ENCODE results near the gene ENSA.

The ENSA gene

DNA sequence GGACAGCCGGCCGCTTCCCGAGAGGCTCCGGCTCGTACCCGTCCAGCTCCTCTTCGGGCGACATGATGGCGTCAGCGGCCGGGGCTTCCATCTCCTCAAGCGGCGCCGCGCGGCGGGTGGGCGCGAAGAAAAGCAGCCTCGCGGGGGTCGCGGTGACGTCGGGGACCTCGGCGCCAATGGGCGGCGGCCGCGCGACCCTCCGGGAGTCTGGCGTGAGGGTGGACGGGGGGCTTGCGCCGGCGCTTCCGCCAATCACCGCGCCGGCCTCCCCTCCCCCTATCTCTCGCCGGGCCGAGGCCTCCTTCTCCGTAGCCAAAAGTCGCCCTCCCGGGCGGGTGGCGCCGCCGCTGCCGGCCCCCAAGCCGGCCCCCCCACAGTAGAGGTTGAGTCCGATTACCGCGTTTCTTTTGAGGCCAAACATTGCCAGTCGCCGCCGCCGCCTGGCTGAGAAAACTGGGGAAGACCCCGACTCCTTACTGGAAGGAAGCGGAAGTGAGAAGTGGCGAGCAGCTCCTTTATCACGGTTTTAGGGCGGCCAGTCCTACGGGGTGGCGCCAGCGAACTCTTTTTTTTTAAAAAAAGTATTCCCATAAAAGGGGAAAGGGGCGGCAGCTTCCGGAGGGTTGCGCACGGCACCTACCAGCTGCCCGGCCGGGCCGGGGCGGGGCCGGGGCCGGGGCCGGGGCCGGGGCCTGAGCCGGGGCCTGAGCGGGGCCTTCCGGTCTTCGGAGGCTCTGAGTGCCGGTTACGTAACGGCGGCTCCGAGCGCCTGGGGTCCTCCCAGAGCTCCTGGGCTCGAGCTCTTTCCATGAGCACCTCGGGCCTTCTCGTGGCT, 50.1 kb downstream of the ENSA start, which contains the start of gene MCL1:
TSS of gene MCL1 (minus strand) at position 501 of the 835 bp plus-strand sequence. CDS start at position 421, 80 bp downstream.
- Histone ChIP-seq H3K9me2 (replicated peaks; ENCODE audit: insufficient read depth, low read length) (no peaks in the 10 kb centered on the region), H3K36me3 (ENCODE audit: low read length) (peaks cover 46% of the 10 kb centered on the region), H2AFZ (ENCODE audit: low read depth, low read length, severe bottlenecking) (peak within 1 kb of the TSS; percentile 65), H3K79me2 (ENCODE audit: insufficient read depth, low read length) (peaks cover 60% of the 10 kb centered on the region), H3K9ac (ENCODE audit: low read length) (peak within 1 kb of the TSS; percentile 99), H3F3A (ENCODE audit: insufficient read depth) (peaks cover 58% of the 10 kb centered on the region), H3K27me3 (ENCODE audit: low read length) (no peaks in the 10 kb centered on the region), H3K4me2 (ENCODE audit: low read depth, low read length, poor library complexity, severe bottlenecking) (peak within 1 kb of the TSS; percentile 99), H4K20me1 (ENCODE audit: low read depth, low read length) (peaks cover 46% of the 10 kb centered on the region), H3K9me3 (ENCODE audit: insufficient read depth, low read length) (no peaks in the 10 kb centered on the region), H3K27ac (ENCODE audit: low read depth, low read length) (peak within 1 kb of the TSS; percentile 91), H3K4me3 (ENCODE audit: insufficient read depth, low read length, poor library complexity, severe bottlenecking) (peak within 1 kb of the TSS; percentile 96)
- no peak for TF ChIP-seq EZH2phosphoT487 (conservative IDR thresholded peaks at IDR 0.05; ENCODE audit: low read length)
- TF ChIP-seq, protein P1, sequence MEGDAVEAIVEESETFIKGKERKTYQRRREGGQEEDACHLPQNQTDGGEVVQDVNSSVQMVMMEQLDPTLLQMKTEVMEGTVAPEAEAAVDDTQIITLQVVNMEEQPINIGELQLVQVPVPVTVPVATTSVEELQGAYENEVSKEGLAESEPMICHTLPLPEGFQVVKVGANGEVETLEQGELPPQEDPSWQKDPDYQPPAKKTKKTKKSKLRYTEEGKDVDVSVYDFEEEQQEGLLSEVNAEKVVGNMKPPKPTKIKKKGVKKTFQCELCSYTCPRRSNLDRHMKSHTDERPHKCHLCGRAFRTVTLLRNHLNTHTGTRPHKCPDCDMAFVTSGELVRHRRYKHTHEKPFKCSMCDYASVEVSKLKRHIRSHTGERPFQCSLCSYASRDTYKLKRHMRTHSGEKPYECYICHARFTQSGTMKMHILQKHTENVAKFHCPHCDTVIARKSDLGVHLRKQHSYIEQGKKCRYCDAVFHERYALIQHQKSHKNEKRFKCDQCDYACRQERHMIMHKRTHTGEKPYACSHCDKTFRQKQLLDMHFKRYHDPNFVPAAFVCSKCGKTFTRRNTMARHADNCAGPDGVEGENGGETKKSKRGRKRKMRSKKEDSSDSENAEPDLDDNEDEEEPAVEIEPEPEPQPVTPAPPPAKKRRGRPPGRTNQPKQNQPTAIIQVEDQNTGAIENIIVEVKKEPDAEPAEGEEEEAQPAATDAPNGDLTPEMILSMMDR (IDR thresholded peaks at IDR 0.05; ENCODE audit: insufficient read depth, low read length, poor library complexity, severe bottlenecking), result no peak

- no peaks in the 10 kb centered on the region for H3K9me3 ChIP-seq (ENCODE audit: insufficient read depth, low read length)
- peak overlapping the region; percentile 91 for H3K27ac ChIP-seq (ENCODE audit: low read depth, low read length)
- H3K9me2 ChIP-seq (replicated peaks; ENCODE audit: insufficient read depth, low read length), result no peaks in the 10 kb centered on the region
- H3K79me2 ChIP-seq (ENCODE audit: insufficient read depth, low read length), result peaks cover 68% of the 10 kb centered on the region
- peaks cover 49% of the 10 kb centered on the region for H3K36me3 ChIP-seq (ENCODE audit: low read length)
- peaks cover 47% of the 10 kb centered on the region for H4K20me1 ChIP-seq (ENCODE audit: low read depth, low read length)
- peak overlapping the region; percentile 96 for H3K4me3 ChIP-seq (ENCODE audit: insufficient read depth, low read length, poor library complexity, severe bottlenecking)
- H3K27me3 ChIP-seq (ENCODE audit: low read length), result no peaks in the 10 kb centered on the region
- H3F3A ChIP-seq (ENCODE audit: insufficient read depth), result peaks cover 63% of the 10 kb centered on the region
- peak overlapping the region; percentile 81 for H3K4me2 ChIP-seq (ENCODE audit: low read depth, low read length, poor library complexity, severe bottlenecking)
- TF ChIP-seq EZH2phosphoT487 (conservative IDR thresholded peaks at IDR 0.05; ENCODE audit: low read length), result no peak
- TF ChIP-seq, protein P1 (IDR thresholded peaks at IDR 0.05; ENCODE audit: insufficient read depth, low read length, poor library complexity, severe bottlenecking), result no peak
- peak overlapping the region; percentile 99 for H3K9ac ChIP-seq (ENCODE audit: low read length)
- no peak overlapping the region for H2AFZ ChIP-seq (ENCODE audit: low read depth, low read length, severe bottlenecking)
Observed at GRCh38 chr1:150578272-150579109, 50.9 kb downstream of the ENSA start.

- H3K79me2 ChIP-seq (ENCODE audit: insufficient read depth, low read length), result peaks cover 71% of the 10 kb centered on the region
- no peaks in the 10 kb centered on the region for H3K9me3 ChIP-seq (ENCODE audit: insufficient read depth, low read length)
- H3K36me3 ChIP-seq (ENCODE audit: low read length), result peaks cover 56% of the 10 kb centered on the region
- H3F3A ChIP-seq (ENCODE audit: insufficient read depth), result peaks cover 71% of the 10 kb centered on the region
- peak overlapping the region; percentile 96 for H3K4me3 ChIP-seq (ENCODE audit: insufficient read depth, low read length, poor library complexity, severe bottlenecking)
- H3K4me2 ChIP-seq (ENCODE audit: low read depth, low read length, poor library complexity, severe bottlenecking), result peak overlapping the region; percentile 81
- peaks cover 52% of the 10 kb centered on the region for H4K20me1 ChIP-seq (ENCODE audit: low read depth, low read length)
- peak overlapping the region; percentile 99 for H3K9ac ChIP-seq (ENCODE audit: low read length)
- peak overlapping the region; percentile 91 for H3K27ac ChIP-seq (ENCODE audit: low read depth, low read length)
- H2AFZ ChIP-seq (ENCODE audit: low read depth, low read length, severe bottlenecking), result no peak overlapping the region
- no peak for TF ChIP-seq EZH2phosphoT487 (conservative IDR thresholded peaks at IDR 0.05; ENCODE audit: low read length)
- TF ChIP-seq, protein P1 (IDR thresholded peaks at IDR 0.05; ENCODE audit: insufficient read depth, low read length, poor library complexity, severe bottlenecking), result no peak
- no peaks in the 10 kb centered on the region for H3K9me2 ChIP-seq (replicated peaks; ENCODE audit: insufficient read depth, low read length)
- H3K27me3 ChIP-seq (ENCODE audit: low read length), result no peaks in the 10 kb centered on the region
Observed at GRCh38 chr1:150577557-150578271, 51.7 kb downstream of the ENSA start.
